GM04504 (cell line): ENCODE results near the gene FRMD6.

Experiments used
- DNase-seq: peaks from one replicate; pipeline ENCODE4 v3.0.0-alpha.2; 2012; ENCODE audit warnings: low read depth

The FRMD6 gene

DNA sequence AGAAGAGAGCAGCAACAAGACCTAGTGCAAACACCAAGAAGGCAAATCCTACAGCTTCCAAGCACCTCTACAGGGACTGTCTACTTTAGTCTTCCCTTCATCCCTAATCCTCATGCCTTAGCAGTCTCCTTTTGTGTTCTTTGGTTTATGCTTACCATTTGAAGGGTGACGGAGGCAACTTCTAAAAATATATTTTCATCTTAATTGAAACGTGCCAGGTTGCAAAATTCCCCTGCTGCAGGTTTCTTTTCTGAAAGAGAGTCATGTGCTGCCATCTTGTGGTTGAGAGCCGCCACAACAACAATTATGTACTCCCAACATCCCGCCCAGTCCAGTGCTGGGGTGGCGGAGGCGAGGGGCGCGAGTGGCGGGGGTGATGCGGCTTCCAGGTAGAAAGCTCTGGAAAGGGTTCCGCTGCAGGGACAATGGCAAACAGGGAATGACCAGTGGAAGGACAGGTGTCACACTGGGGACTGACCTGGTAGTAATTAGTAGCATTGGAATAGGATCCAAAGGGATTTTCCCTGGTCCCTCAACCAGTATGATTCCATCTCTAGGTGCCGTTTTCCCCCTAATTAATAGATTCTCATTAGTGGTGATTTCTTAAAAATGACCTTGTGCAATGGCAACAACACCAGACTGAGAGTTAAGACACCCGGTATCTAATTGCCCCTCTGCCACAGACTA is 128.4 kb downstream of the FRMD6 start:
- DNase-seq: no peak
